Sigmoid colon (tissue), 7 donors: Measurements from ENCODE around the gene BCAS4. TPM values are rescaled to one million over a fixed set of nuclear protein-coding genes. Genes with fewer than 3 reads are reported as not detected.

Experiments
- DNase-seq: peaks from one replicate; pipeline ENCODE4 v3.0.0-alpha.2; 2019
- H3K27ac ChIP-seq, 4 donors: fragments of 200-600 bp; sonication (generic); one replicate each; pipeline ENCODE4 v1.5.1; 2016 to 2019; ENCODE audit warnings: mild to moderate bottlenecking in 1 of 4
- H3K27me3 ChIP-seq, 3 donors: fragments of 200-600 bp; sonication (generic); one replicate each; pipeline ENCODE4 v1.5.1; 2019; ENCODE audit warnings: mild to moderate bottlenecking in 1 of 3
- H3K36me3 ChIP-seq, 4 donors: fragments of 200-600 bp; sonication (generic); one replicate each; pipeline ENCODE4 v1.5.1; 2016 to 2019
- H3K4me1 ChIP-seq, 4 donors: fragments of 200-600 bp; sonication (generic); one replicate each; pipeline ENCODE4 v1.5.1; 2017 to 2019
- H3K4me3 ChIP-seq, 4 donors: fragments of 200-600 bp; sonication (generic); one replicate each; pipeline ENCODE4 v1.5.1; 2017 to 2019; ENCODE audit warnings: mild to moderate bottlenecking in 2 of 4, moderate library complexity in 1 of 4
- H3K9me3 ChIP-seq, 4 donors: fragments of 200-600 bp in 3 of 4; sonication (generic) in 3 of 4; one replicate each; pipeline versions ENCODE4 v1.5.1 to v1.6.1; 2013 to 2019
- EP300 ChIP-seq, 4 donors: sonication (generic); formaldehyde crosslinking; IDR thresholded peaks; one replicate each; pipeline ENCODE4 v1.6.1; 2017; ENCODE audit warnings: antibody characterized with exemption in 4 of 4
- POLR2A ChIP-seq, 2 donors: fragments of 450-650 bp; IDR thresholded peaks; one replicate each; pipeline ENCODE4 v1.6.1; 2016; ENCODE audit warnings: antibody characterized with exemption in 2 of 2, mild to moderate bottlenecking in 2 of 2, moderate library complexity in 2 of 2
- POLR2AphosphoS5 ChIP-seq, 4 donors: sonication (generic); formaldehyde crosslinking; IDR thresholded peaks; one replicate each; pipeline ENCODE4 v1.6.1; 2017; ENCODE audit warnings: antibody characterized with exemption in 4 of 4
- WGBS, 2 donors: extraction: QIAGEN DNeasy Blood & Tissue Kit; methylation state at CpG; one replicate each; pipeline ENCODE4 v1.1.7; 2013; 5-methylcytosine and 5-hydroxymethylcytosine counted together
- intact Hi-C: fragments of 100-400 bp; cut with DNase I; formaldehyde crosslinking; loops from one replicate; pipeline ENCODE4 v1.15.1; 2023
- polyA plus RNA-seq, 3 donors: library from polyadenylated mRNA; stranded (reverse); fragments of 200-250 nt; gene quantifications; one replicate each; pipeline ENCODE4 v1.2.3, GENCODE V29; 2013
- total RNA-seq, 4 donors: library from RNA; depleted of rRNA; stranded (reverse); fragments of >200 nt; gene quantifications; one replicate each; pipeline ENCODE4 v1.1.0, GENCODE V29; 2016
- TF ChIP-seq, protein P1 (sequence below), 4 experiments: fragments of 450-650 bp in 3 of 4; fragments of 200-600 bp in 1 of 4; IDR thresholded peaks; one replicate each; pipeline ENCODE4 v1.5.1; 2016 to 2019; ENCODE audit warnings: antibody characterized with exemption in 4 of 4, mild to moderate bottlenecking in 3 of 4, moderate library complexity in 2 of 4
- donor health status: healthy with polysubstance abuse.
- donor health status: Bipolar disorder and iron deficiency.
- donor health status: healthy.

Gene BCAS4
- total and polyA plus RNA-seq, 7 donors: 0.46 to 10.1 (median 3.5) TPM

DNA sequence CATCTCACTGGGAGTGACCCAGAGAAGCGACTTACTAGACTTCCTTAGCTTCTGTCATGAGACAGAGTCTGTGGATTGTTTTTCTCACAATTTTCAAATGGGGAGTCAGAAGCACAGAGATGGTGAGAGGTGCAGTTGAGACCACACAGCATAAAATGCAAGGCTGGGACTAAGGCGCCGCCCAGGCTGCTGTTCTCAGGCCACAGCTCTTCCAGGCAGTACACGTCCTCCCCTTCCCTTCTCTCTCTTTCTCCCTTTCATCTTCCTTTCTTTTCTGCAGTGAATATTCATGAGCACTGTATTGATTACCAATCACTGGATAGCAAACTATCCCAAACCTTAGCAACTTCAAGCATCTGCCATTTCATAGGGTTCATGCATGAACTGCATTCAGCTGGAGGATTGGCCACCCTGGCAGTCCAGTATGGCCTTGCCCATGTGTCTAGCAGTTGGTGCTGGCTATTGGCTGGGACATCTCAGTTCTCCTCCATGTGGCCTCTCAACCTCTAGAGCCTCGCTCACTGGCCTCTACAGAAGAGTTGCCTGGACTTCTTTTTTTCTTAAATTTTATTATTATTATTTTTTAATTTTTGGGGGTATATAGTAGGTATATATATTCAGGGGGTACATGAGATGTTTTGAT, 11.4 kb downstream of the BCAS4 start:
- no peaks in the 10 kb centered on the region for H3K36me3 ChIP-seq
- intact Hi-C loops: no loop called here
- no peak overlapping the region for H3K27ac ChIP-seq
- no peak for DNase-seq
- WGBS, 2 donors: 89 to 92% methylated on average over 5 of the region's 5 CpGs
- H3K9me3 ChIP-seq: no peaks in the 10 kb centered on the region
- TF ChIP-seq POLR2AphosphoS5 (IDR thresholded peaks at IDR 0.05): no peak
- no peak for TF ChIP-seq EP300 (IDR thresholded peaks at IDR 0.05)
- TF ChIP-seq POLR2A (IDR thresholded peaks at IDR 0.05): no peak
- TF ChIP-seq, protein P1, sequence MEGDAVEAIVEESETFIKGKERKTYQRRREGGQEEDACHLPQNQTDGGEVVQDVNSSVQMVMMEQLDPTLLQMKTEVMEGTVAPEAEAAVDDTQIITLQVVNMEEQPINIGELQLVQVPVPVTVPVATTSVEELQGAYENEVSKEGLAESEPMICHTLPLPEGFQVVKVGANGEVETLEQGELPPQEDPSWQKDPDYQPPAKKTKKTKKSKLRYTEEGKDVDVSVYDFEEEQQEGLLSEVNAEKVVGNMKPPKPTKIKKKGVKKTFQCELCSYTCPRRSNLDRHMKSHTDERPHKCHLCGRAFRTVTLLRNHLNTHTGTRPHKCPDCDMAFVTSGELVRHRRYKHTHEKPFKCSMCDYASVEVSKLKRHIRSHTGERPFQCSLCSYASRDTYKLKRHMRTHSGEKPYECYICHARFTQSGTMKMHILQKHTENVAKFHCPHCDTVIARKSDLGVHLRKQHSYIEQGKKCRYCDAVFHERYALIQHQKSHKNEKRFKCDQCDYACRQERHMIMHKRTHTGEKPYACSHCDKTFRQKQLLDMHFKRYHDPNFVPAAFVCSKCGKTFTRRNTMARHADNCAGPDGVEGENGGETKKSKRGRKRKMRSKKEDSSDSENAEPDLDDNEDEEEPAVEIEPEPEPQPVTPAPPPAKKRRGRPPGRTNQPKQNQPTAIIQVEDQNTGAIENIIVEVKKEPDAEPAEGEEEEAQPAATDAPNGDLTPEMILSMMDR (IDR thresholded peaks at IDR 0.05): no peak
- H3K4me1 ChIP-seq: no peaks in the 10 kb centered on the region
- H3K27me3 ChIP-seq: no peaks in the 10 kb centered on the region
- H3K4me3 ChIP-seq: no peak overlapping the region

DNA sequence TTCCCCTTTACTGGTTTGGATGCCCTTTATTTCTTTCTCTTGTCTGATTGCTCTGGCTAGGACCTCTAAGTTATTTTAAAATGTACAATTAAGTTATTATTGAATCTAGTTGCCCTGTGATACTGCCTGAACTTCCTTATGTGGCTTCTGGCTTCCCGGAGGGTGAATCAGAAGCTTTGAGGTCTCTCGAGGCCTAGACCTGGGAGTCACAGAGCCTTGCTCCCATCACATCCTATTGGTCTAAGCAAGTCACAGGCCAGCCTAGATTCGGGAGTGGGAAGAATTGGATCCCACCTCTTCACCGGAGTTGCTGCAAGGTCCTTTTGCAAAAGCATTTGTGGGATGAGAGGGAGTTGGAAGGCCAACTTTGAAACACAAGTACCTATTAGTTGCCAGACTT, 15.2 kb downstream of the BCAS4 start:
- intact Hi-C loops: no loop called here
- WGBS, 2 donors: 85 to 90% methylated on average over 4 of the region's 4 CpGs
- H3K4me3 ChIP-seq: no peak overlapping the region

DNA sequence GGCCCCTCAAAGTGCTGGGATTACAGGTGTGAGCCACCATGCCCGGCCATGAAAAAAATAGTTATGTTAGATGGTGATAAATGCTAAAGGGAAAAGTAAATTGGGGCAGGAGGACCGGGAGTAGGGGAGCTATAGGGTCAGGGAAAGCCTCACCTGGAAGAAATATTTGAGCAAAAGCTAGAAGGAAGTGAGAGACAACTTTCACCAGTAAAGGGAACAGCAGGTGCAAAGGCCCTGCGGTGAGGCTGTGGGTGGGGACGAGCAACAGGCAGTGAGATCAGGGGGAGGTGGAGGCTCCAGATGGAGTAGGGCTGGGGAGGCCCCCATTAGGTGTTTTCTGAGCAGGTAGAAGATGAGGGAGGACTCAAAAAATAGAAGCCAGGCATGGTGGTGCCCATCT, 16.0 kb downstream of the BCAS4 start:
- H3K4me1 ChIP-seq: no peaks in the 10 kb centered on the region
- no peak for DNase-seq
- no peak overlapping the region for H3K4me3 ChIP-seq
- 83 to 88% methylated on average over 4 of the region's 4 CpGs for WGBS, 2 donors
- H3K36me3 ChIP-seq: no peaks in the 10 kb centered on the region
- no peaks in the 10 kb centered on the region for H3K27me3 ChIP-seq
- H3K27ac ChIP-seq: no peak overlapping the region
- TF ChIP-seq, protein P1 (IDR thresholded peaks at IDR 0.05): no peak
- TF ChIP-seq POLR2AphosphoS5 (IDR thresholded peaks at IDR 0.05) (no peak), POLR2A (IDR thresholded peaks at IDR 0.05) (no peak), EP300 (IDR thresholded peaks at IDR 0.05) (no peak)
- H3K9me3 ChIP-seq: no peaks in the 10 kb centered on the region
- intact Hi-C loops: no loop called here

More for the DNA sequence above, 15.2 kb downstream of the BCAS4 start:
- H3K27ac ChIP-seq: no peak overlapping the region
- no peaks in the 10 kb centered on the region for H3K27me3 ChIP-seq
- no peaks in the 10 kb centered on the region for H3K4me1 ChIP-seq
- DNase-seq: no peak
- H3K9me3 ChIP-seq: no peaks in the 10 kb centered on the region
- H3K36me3 ChIP-seq: no peaks in the 10 kb centered on the region
- TF ChIP-seq, protein P1 (IDR thresholded peaks at IDR 0.05): no peak
- TF ChIP-seq POLR2AphosphoS5 (IDR thresholded peaks at IDR 0.05) (no peak), EP300 (IDR thresholded peaks at IDR 0.05) (no peak), POLR2A (IDR thresholded peaks at IDR 0.05) (no peak)

DNA sequence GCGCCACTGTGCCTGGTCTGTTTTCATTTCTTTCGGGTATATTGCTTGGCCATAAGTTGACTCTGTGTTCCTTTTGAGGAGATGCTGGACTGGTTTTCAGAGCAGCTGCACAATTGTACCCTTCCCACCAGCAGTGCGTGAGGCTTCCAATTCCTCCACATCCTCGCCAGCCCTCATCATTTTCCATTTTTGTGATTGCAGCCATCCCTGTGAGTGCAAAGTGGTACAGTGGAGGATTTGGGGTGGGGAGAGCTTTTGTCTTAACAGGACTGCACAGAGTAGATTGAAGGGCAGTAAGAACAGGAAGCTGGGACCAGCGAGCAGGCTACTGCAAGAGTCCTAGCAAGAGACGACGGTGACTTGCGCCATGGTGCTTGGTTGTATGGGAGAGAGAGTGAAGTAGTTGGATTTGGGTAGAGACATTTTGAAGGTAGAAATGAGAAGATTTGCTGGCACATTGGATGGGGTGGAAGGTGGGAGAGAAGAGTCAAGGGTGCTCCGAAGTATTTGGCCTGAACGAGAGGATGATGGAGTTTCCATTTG, 18.3 kb downstream of the BCAS4 start:
- Histone ChIP-seq H3K27me3 (no peaks in the 10 kb centered on the region), H3K9me3 (no peaks in the 10 kb centered on the region), H3K27ac (no peak overlapping the region), H3K4me3 (no peak overlapping the region), H3K36me3 (no peaks in the 10 kb centered on the region), H3K4me1 (peaks cover 0 to 5% (median 3%) of the 10 kb centered on the region in 4 donors)
- intact Hi-C loops: no loop called here
- no peak for DNase-seq
- 91 to 96% methylated on average over 10 of the region's 10 CpGs for WGBS, 2 donors
- TF ChIP-seq POLR2AphosphoS5 (IDR thresholded peaks at IDR 0.05) (no peak), POLR2A (IDR thresholded peaks at IDR 0.05) (no peak), EP300 (IDR thresholded peaks at IDR 0.05) (no peak)
- TF ChIP-seq, protein P1 (IDR thresholded peaks at IDR 0.05): no peak
